K562 (cell line): Measurements from ENCODE around the gene SLC25A33. TPM values are rescaled to one million over a fixed set of nuclear protein-coding genes. Genes with fewer than 3 reads are reported as not detected.

Experiments used
- CREB1 ChIP-seq, 2 experiments: sonication (generic) in 1 of 2; formaldehyde crosslinking in 1 of 2; IDR thresholded peaks; 2 replicates each; pipeline versions ENCODE4 v1.6.1 to v1.8.0; 2012 to 2022; ENCODE audit warnings: inconsistent platforms in 1 of 2, mild to moderate bottlenecking in 1 of 2, missing genetic modification reagents in 1 of 2, moderate library complexity in 1 of 2
- CSDE1 ChIP-seq, 2 experiments: fragments of 450-650 bp; IDR thresholded peaks; 2 replicates each; pipeline ENCODE4 v1.6.1; 2016; ENCODE audit warnings: mild to moderate bottlenecking in 1 of 2
- EZH2 ChIP-seq: IDR thresholded peaks from 2 replicates; pipeline ENCODE4 v1.6.1; 2012; ENCODE audit warnings: low read depth, mild to moderate bottlenecking, inconsistent platforms, low read length, borderline replicate concordance
- KLF6 ChIP-seq: fragments of 250-450 bp; sonication (Bioruptor Pico); IDR thresholded peaks from 2 replicates; pipeline ENCODE4 v1.4.0; 2020; ENCODE audit warnings: mild to moderate bottlenecking, moderate library complexity, borderline replicate concordance
- MXD1 ChIP-seq: fragments of 250-450 bp; sonication (Bioruptor Pico); IDR thresholded peaks from 2 replicates; pipeline ENCODE4 v1.8.0; 2021; ENCODE audit warnings: borderline replicate concordance, mild to moderate bottlenecking, moderate library complexity; ENCODE audit not compliant: poor library complexity, severe bottlenecking
- SFPQ ChIP-seq: fragments of 200-400 bp; formaldehyde crosslinking; IDR thresholded peaks from 2 replicates; pipeline ENCODE4 v1.6.1; 2017; ENCODE audit warnings: mild to moderate bottlenecking, low read depth, low read length, moderate library complexity
- SRF ChIP-seq, 2 experiments: fragments of 250-450, 450-650 bp in 1 of 2; sonication (Bioruptor Pico) in 1 of 2; sonication (generic) in 1 of 2; formaldehyde crosslinking; IDR thresholded peaks; 2 replicates each; pipeline versions ENCODE4 v1.5.0 to v1.5.1; 2020 to 2022; ENCODE audit warnings: mild to moderate bottlenecking in 1 of 2, missing genetic modification reagents in 1 of 2
- ZBTB26 ChIP-seq: fragments of 450-650 bp; formaldehyde crosslinking; IDR thresholded peaks from 2 replicates; pipeline ENCODE4 v1.4.0; 2022; ENCODE audit warnings: missing genetic modification characterization
- ZBTB40 ChIP-seq, 2 experiments: fragments of 450-650 bp in 1 of 2; sonication (generic) in 1 of 2; formaldehyde crosslinking in 1 of 2; IDR thresholded peaks; 2 replicates each; pipeline versions ENCODE4 v1.7.1 to v1.9.0; 2016 to 2022; ENCODE audit warnings: inconsistent platforms in 1 of 2, mild to moderate bottlenecking in 1 of 2, missing genetic modification reagents in 1 of 2
- ZNF143 ChIP-seq: sonication (generic); formaldehyde crosslinking; IDR thresholded peaks from 2 replicates; pipeline ENCODE4 v1.9.0; 2022; ENCODE audit warnings: mild to moderate bottlenecking, missing genetic modification reagents
- polyA plus RNA-seq, 8 experiments: library from polyadenylated mRNA; depleted of rRNA in 4 of 8; stranded (reverse) in 5 of 8; unstranded in 3 of 8; fragments of >200 nt; fragmentation: Nextera tagmentation in 2 of 8; fragmentation: Illumina TruSeq in 1 of 8; extraction: Ambion mirVana in 2 of 8; extraction: Trizol in 1 of 8; gene quantifications; 2 replicates each; pipeline versions ENCODE4 v1.2.1 to v1.2.3, GENCODE V29; 2011 to 2014; ENCODE audit warnings: inconsistent platforms in 1 of 8, missing spikeins in 1 of 8
- total RNA-seq, 7 experiments: library from RNA; depleted of rRNA in 6 of 7; stranded (reverse); fragments of >200 nt in 6 of 7; fragmentation: Illumina TruSeq in 2 of 7; extraction: Trizol in 2 of 7; gene quantifications; 2 replicates each; pipeline versions ENCODE4 v1.2.1 to v1.2.3, GENCODE V29; 2011 to 2021; ENCODE audit warnings: low replicate concordance in 1 of 7

Gene SLC25A33
- total and polyA plus RNA-seq, 9 of the 15 experiments (the other 6 are each of a cell fraction or from before 2014, with no cell fraction given): 3.2 to 23.5 (median 17.5) TPM

GRCh38 chr1:9537863-9538668, 1.2 kb upstream of the SLC25A33 start (continued):
- TF ChIP-seq ZNF143 (CRISPR knock-in tag) (0 out of 2 replicates have a peak, but pooled peaks have one; percentile 32), CREB1 (IDR thresholded peaks at IDR 0.05) (no peak), CREB1 (CRISPR knock-in tag; IDR thresholded peaks at IDR 0.05) (no peak), KLF6 (no peak), ZBTB40 (IDR thresholded peaks at IDR 0.05) (0 out of 2 replicates have a peak, but pooled peaks have one; percentile 14), ZBTB40 (CRISPR knock-in tag; IDR thresholded peaks at IDR 0.05) (no peak), EZH2 (no peak), SRF (CRISPR knock-in tag; IDR thresholded peaks at IDR 0.05) (no peak), MXD1 (no peak), ZBTB26 (CRISPR knock-in tag) (0 out of 2 replicates have a peak, but pooled peaks have one; percentile 3), CSDE1 (IDR thresholded peaks at IDR 0.05) (no peak), SFPQ (no peak)
